Colon (tissue), 2 donors: ENCODE data around the gene PLCB3.
"Not testable (repeated sequence)": the region's sequence is repeated elsewhere in the genome, so short reads cannot be mapped to it uniquely, and the experiment has no call there.

Source experiments
- FAIRE-seq: peaks from 2 replicates; lab custom pipeline; 2012; peaks lifted over from hg19 to GRCh38; lab: Jason Lieb, UNC
- donor health status: control.
- donor health status: control.

PLCB3 gene

GRCh38 chr11:64237484-64237951 lies 13.8 kb upstream of the PLCB3 start:
- no peak for FAIRE-seq

DNA sequence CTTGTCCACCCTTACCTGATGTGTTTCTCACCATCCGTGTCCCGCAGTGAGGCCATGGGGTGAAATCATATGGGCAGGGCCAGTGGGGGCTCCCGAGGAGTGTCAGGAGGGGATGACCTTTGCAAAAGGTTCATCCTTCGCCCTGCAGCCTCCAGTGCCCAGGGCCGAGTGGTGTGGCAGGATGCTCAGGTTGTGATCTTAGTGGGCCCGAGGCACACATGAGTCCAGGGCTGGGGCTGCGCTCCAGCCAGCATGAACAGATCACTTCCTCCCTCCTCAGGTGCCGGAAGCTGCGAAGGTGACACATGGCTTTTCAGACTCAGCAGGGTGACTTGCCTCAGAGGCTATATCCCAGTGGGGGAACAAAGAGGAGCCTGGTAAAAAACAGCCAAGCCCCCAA lies 13.3 kb upstream of the PLCB3 start:
- FAIRE-seq, result no peak

GRCh38 chr11:64238999-64239398 lies 12.3 kb upstream of the PLCB3 start:
- FAIRE-seq, result no peak

DNA sequence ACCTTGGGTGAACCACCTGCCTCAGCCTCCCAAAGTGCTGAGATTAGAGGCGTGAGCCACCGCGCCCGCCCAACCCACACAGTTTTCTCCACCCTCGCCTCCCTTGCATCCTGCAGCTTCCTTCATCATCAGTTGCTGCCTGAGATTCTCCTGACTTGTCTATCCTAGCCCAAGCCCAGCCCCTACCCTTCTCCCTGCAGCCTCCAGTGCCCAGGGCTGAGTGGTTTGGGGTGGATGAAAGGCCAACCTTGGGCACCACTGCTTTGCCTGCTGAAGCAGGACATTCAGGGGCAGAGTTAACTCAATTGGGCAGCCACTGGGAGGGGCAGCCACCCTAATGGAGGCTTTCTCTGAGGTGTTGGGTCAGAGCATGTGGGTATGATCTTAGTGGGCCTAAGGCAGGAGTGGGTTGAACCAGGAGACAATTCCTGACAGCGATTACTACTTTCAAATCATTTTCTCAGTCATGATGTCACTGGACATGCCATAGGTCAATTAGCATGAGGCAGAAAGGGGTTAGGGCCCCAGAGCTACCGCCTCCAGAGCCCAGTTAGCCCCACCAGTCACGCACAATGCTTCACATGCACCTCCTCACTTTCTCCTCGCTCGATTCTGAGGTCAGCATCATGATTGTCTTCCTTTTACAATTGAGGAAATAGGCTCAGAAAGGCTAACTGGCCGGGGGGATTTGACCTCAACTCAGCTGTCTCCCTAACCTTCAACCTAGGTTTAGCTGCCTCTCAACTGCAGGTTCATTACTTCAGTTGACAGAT lies 11.5 kb upstream of the PLCB3 start:
- no peak for FAIRE-seq

DNA sequence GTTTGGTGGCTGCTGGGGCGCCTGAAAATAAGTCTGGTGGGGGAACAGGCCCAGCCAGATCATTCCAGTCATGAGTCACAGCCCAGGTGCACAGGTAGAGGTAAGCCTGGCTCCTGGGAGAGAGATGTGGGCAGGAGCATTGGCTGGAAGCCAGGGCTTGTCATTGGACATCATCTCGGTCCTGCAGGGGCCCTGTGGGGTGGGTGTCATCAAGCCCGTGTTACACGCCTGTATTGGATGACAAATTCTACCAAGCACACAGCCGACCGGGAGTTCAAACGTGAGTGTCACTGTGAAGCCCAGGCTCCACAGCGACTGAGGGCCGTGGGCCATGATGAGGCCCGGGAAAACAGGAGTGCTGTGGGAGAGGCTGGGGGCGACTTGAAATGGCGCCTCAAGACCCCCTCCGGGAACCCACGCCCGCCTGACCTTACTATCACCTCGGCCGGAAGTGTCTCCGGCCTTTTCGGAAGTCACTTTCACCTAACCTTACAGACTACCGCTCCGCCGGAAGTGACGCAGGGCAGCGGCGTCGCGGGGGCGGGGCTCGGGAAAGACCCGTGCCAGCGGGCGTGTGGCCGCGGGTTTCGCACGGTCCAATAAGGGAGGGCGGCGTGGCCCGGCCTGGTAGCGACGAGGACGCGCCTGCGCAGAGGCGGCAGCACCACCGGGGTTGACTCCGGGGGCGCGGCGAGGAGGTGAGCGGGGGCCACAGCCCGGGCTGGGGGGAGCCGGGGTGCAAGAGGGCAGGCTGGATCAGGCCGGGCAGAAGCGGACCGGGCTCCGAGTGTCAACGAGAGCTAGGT lies 10.7 kb upstream of the PLCB3 start, which contains the start of gene FKBP2:
TSS of gene FKBP2 (plus strand) at position 661 of the 806 bp plus-strand sequence. CDS start 1,293 bp downstream, outside the sequence.
- no peak for FAIRE-seq

- no peak for FAIRE-seq
Measured at GRCh38 chr11:64241241-64241490, 10.2 kb upstream of the PLCB3 start.

DNA sequence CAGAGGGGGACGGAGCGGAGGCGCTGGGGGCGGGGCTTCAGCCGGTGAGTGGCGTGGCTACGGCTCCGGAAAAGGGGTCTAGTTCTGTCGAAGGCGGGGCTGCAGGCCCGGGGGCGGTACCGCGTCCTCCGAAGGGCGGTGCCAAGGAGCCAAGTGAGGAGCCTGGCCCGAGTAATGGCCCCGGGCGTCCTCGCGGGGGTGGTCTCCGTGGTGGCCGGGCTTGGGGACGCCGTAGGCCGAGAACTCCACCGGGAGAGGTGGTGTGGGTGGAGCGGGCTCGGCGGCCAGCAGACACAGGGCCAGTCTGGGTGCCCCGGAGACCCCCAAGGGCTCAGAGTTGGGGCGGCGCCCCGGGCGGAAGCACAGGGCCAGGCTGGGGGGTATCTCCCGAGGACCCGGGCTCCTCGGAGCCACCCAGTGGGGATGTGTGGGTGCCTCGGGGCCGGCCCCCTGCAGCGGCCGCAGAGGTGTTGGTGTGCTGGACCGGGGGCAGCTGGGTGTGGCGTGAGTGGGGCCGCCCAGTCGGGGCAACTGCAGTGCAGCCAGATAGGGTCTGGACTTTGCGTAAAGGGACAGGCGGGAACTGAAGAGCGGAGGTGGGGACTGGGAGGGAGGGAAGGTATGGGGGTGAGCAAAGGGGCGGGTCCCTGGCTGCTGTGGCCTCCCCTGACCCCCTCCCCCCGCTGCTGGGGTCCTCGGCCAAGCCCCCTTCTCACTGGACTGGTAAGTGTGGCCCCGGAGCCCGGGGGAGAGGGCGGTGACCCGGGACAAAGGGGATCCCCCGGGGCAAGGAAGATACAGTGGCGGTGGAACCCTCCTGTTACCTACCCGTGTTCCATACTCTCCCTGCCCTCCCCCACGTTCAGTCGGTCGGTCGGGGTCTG lies 9.6 kb upstream of the PLCB3 start:
- FAIRE-seq, result no peak

- FAIRE-seq, result no peak
Measured at GRCh38 chr11:64243236-64243854, 8.0 kb upstream of the PLCB3 start.

DNA sequence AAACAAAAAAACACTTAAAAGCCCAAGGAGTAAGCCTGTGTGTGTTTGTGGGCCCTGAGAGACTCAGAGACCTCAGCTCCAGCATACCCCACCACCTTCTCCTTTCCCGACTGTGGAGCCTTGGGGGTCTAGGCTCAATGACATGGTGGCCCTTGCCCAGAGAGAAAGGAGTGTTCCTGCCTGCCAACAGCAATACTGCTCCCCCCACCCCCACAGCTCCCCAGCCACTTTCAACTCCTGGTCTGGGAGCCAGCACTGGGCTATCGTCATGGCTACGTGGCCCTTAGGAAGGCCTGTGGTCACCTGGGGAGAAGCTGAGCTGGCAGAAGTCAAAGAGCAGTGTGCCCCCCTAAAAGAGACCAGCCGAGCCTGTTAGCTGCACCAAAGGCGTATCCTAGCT lies 7.2 kb upstream of the PLCB3 start:
- no peak for FAIRE-seq

GRCh38 chr11:64244966-64245365 lies 6.4 kb upstream of the PLCB3 start:
- FAIRE-seq, result no peak

DNA sequence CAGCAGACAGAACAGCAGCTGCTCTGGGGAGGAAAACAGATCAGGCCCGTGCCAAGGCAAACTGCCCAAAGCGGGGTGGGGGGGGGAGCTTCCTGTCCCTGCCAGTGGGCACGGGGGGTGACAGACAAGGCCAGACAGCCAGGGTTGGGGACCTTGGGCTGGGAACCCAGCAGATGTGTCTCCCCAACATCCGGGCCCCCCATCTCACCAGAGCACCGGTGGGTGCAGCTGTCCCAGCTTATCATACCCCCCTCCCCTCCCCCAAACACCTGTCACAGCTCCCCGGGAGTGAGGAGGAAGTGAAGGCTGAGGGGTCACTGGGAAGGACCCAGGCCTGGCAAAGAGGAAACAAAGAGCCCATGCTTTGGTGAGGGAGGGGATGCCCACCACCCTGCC lies 5.9 kb upstream of the PLCB3 start:
- no peak for FAIRE-seq

- FAIRE-seq, result no peak
Measured at GRCh38 chr11:64245797-64246620, 5.3 kb upstream of the PLCB3 start.

DNA sequence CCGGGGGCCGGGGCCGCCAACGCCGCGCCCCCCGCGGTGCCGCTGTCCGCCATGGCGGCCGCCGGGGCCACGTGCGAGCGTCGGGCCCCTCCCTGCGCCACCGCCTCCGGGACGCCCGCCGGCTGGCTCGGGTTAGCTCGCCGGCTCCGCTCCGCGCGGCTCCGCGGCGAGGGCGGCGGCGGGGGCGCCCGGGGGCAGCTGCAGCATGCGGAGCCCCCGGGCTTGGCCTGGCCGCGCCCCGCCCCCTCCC lies 4.8 kb upstream of the PLCB3 start:
- not testable (repeated sequence) for FAIRE-seq

GRCh38 chr11:64246871-64247728 lies 4.2 kb upstream of the PLCB3 start, which contains the start of gene PPP1R14B:
TSS of gene PPP1R14B (minus strand) at chr11:64246943. CDS start at chr11:64246673, 270 bp downstream.
- no peak for FAIRE-seq

DNA sequence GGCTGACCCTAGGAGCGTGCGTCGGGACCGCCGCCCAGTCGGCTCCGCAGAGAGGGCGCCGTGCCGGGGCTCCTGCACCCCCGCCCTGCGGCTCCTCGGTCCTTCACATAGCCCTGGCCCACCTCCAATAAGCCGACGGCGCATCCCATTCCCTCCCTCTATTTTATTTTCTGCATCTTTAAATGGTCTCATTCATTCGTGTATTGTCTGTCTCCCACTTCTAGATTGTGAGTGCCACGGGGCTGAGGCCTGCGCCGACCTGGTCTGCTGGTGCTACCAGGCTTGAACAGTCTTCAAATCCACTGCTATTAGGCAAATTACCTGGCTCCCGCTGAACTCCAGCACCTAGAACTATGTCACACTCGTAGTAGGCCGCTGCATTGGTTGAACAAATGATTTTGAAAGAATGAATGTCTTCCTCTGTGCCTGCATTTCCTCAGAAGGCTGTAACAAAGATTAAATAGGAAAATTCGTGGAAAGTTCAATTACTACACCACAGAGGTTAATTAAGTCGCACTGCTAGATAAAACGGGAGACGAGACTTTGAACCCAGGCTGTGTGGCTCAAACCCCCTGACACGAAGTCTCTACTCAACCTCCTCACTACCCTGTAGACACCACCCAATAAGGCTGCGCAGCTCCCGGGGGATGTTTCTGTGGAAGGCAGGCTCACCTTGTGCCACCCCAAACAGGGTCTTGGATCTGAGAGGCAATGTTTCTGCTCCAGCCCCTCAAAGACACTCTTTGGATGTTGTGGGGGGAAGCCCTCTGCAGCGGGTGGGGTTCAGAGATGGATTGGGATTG lies 3.4 kb upstream of the PLCB3 start:
- FAIRE-seq, result no peak

GRCh38 chr11:64248578-64248977 lies 2.8 kb upstream of the PLCB3 start:
- no peak for FAIRE-seq

DNA sequence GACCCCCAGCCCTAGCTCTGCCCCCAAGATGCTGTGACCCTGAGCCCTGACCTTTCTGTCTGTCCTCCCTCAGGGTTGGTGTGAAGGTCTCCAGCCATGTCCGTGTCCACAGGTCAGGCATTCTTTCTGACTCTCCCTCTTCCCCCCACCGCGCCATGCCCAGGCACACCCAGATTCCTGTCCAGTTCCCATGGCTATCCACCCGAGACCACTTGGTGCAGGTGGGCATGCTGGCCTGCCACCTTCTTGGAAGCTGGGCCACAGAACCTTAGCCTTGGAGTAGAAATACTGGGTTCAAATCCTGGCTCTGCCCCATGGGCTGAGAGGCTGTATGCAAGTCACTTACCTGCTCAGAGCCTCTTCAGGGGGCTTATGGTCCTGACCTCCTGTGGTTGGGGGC lies 2.3 kb upstream of the PLCB3 start:
- no peak for FAIRE-seq

GRCh38 chr11:64249563-64250414 lies 1.5 kb upstream of the PLCB3 start:
- FAIRE-seq, result no peak
